A549 (cell line): ENCODE results near the gene COPS8.

Experiments
- KDM1A ChIP-seq: fragments of 200-600 bp; sonication (generic); IDR thresholded peaks from 2 replicates; pipeline ENCODE4 v1.6.1; 2016; ENCODE audit warnings: low read depth, mild to moderate bottlenecking
- POLR2A ChIP-seq: IDR thresholded peaks from 2 replicates; pipeline ENCODE4 v1.6.1; 2012; ENCODE audit warnings: mild to moderate bottlenecking, low read length
- RAD21 ChIP-seq, 2 experiments: fragments of >200 bp in 1 of 2; sonication (Bioruptor Twin) in 1 of 2; formaldehyde crosslinking in 1 of 2; IDR thresholded peaks in 1 of 2; conservative IDR thresholded peaks in 1 of 2; 2 replicates in 1 of 2; 3 replicates in 1 of 2; pipeline ENCODE4 v1.6.1; 2012 to 2018; ENCODE audit warnings: inconsistent platforms in 1 of 2
- RARB ChIP-seq: fragments of 250-450 bp; sonication (Bioruptor Pico); IDR thresholded peaks from 2 replicates; pipeline ENCODE4 v1.8.0; 2021; ENCODE audit warnings: mild to moderate bottlenecking, moderate library complexity
- TF ChIP-seq, protein P1 (sequence below): fragments of >200 bp; sonication (Bioruptor Twin); formaldehyde crosslinking; IDR thresholded peaks from 3 replicates; pipeline ENCODE4 v1.5.1; 2016
- TF ChIP-seq, protein P2 (sequence below): fragments of 450-650 bp; IDR thresholded peaks from 2 replicates; pipeline ENCODE4 v1.6.1; 2014; ENCODE audit warnings: antibody characterized with exemption

DNA sequence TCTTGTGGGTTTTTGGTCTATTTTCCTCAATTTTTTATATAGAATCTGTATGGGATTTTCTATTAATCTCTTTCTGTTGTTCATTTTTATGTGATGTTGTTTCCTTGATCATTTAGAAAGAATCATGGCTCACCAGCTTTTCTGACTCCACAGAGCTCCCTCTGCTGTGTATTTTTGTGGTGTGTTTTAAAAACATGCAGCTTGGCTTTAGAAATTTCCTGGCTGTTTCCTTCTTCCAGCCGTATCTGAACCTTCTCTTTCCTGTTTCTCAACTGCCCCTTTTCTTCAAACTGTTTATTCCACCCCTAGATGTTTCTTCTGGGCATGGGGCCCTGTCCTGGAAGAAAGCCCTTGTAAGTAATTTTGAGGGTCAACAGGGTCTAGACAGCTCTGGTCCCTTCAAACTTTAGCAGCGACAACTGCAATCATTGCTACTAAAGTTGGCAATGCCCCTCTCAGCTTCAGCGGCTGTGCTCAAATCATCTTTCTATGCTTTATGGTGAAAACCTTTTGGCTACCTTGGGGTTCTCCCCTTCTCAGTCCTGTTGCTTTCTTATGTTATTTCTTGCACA lies 17.6 kb upstream of the COPS8 start:
- no peak for TF ChIP-seq POLR2A
- TF ChIP-seq, protein P1, sequence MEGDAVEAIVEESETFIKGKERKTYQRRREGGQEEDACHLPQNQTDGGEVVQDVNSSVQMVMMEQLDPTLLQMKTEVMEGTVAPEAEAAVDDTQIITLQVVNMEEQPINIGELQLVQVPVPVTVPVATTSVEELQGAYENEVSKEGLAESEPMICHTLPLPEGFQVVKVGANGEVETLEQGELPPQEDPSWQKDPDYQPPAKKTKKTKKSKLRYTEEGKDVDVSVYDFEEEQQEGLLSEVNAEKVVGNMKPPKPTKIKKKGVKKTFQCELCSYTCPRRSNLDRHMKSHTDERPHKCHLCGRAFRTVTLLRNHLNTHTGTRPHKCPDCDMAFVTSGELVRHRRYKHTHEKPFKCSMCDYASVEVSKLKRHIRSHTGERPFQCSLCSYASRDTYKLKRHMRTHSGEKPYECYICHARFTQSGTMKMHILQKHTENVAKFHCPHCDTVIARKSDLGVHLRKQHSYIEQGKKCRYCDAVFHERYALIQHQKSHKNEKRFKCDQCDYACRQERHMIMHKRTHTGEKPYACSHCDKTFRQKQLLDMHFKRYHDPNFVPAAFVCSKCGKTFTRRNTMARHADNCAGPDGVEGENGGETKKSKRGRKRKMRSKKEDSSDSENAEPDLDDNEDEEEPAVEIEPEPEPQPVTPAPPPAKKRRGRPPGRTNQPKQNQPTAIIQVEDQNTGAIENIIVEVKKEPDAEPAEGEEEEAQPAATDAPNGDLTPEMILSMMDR, result no peak
- no peak for TF ChIP-seq KDM1A
- no peak for TF ChIP-seq RARB (CRISPR knock-in tag)
- TF ChIP-seq RAD21 (conservative IDR thresholded peaks at IDR 0.05 in 1 of 2, IDR thresholded peaks at IDR 0.05 in 1 of 2), result no peak
- TF ChIP-seq, protein P2, sequence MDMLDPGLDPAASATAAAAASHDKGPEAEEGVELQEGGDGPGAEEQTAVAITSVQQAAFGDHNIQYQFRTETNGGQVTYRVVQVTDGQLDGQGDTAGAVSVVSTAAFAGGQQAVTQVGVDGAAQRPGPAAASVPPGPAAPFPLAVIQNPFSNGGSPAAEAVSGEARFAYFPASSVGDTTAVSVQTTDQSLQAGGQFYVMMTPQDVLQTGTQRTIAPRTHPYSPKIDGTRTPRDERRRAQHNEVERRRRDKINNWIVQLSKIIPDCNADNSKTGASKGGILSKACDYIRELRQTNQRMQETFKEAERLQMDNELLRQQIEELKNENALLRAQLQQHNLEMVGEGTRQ, result no peak
